Measurements from ENCODE around the gene ZNF10.

Gene ZNF10

GRCh38 chr12:133181238-133181959 is 51.0 kb downstream of the ZNF10 start, which contains the start of gene ZNF268:
ZNF268 (plus strand) TSS chr12:133181495; CDS start chr12:133181998, 503 bp downstream.
- POLR2A ChIA-PET = interaction anchor here (0.9 kb wide), 1 partner anchor 144 kb away, joined by 5 read pairs; the partner anchor contains the start of gene ZNF84
- DNase-seq (ENCODE audit: extremely low spot score) = peak; percentile 97
- TF ChIP-seq, protein P1, sequence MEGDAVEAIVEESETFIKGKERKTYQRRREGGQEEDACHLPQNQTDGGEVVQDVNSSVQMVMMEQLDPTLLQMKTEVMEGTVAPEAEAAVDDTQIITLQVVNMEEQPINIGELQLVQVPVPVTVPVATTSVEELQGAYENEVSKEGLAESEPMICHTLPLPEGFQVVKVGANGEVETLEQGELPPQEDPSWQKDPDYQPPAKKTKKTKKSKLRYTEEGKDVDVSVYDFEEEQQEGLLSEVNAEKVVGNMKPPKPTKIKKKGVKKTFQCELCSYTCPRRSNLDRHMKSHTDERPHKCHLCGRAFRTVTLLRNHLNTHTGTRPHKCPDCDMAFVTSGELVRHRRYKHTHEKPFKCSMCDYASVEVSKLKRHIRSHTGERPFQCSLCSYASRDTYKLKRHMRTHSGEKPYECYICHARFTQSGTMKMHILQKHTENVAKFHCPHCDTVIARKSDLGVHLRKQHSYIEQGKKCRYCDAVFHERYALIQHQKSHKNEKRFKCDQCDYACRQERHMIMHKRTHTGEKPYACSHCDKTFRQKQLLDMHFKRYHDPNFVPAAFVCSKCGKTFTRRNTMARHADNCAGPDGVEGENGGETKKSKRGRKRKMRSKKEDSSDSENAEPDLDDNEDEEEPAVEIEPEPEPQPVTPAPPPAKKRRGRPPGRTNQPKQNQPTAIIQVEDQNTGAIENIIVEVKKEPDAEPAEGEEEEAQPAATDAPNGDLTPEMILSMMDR (IDR thresholded peaks at IDR 0.05; ENCODE audit: control extremely low read depth, extremely low read depth, low read depth, missing control alignments) = peak; percentile 88
- CTCF ChIA-PET = interaction anchor here (0.8 to 1.8 kb wide), 13 partner anchors 9 to 195 kb away, joined by 3 to 11 read pairs (median 4); partner anchors contain the start of genes ZNF10, ZNF26 and ZNF891

DNA sequence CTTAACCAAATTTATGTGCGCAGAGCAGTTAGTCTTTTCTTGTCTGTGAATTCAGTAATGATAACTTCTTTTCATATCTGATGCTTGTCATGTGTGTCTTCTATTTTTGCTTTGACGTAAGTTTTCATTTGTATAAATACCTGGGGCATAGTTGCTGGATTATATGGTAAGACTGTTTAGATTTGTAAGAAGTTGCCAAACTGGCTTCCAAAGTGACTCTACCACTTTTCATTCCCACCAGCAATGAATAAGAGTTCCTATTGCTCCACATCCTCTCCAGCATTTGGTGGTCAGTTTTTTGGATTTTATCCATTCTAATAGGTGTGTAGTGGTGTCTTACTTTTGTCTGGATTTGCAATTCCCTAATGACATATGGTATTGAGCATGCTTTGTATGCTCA is 59.7 kb downstream of the ZNF10 start:
- POLR2A ChIA-PET = no interaction called here
- DNase-seq (ENCODE audit: extremely low spot score) = no peak
- CTCF ChIA-PET = interaction anchor here (2.1 kb wide), 1 partner anchor 9 kb away, joined by 10 read pairs; the partner anchor contains the start of gene ZNF268
- TF ChIP-seq, protein P1 (IDR thresholded peaks at IDR 0.05; ENCODE audit: control extremely low read depth, extremely low read depth, low read depth, missing control alignments) = no peak

GRCh38 chr12:133192847-133193246 is 62.4 kb downstream of the ZNF10 start:
- CTCF ChIA-PET = no interaction called here
- POLR2A ChIA-PET = no interaction called here
- no peak for DNase-seq (ENCODE audit: extremely low spot score)
- TF ChIP-seq, protein P1 (IDR thresholded peaks at IDR 0.05; ENCODE audit: control extremely low read depth, extremely low read depth, low read depth, missing control alignments) = no peak

DNA sequence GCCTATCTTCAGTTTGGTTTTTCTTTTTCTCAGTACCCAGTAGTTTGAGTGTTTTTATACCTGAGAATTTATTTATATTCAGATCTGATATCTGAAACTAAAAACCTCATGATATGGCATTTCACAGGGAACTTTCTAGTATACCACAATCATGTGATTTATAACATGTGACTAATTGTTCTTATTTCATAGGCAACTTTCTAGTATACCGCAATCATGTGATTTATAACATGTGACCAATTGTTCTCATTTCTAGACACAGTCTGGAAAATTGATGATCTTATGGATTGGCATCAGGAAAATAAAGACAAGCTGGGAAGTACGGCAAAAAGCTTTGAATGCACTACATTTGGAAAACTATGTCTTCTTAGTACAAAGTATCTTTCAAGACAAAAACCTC is 71.5 kb downstream of the ZNF10 start:
- no peak for DNase-seq (ENCODE audit: extremely low spot score)
- ChIA-PET CTCF (interaction anchor here (1.6 kb wide), 1 partner anchor 51 kb away, joined by 5 read pairs; no protein-coding TSS in a partner anchor), POLR2A (no interaction called here)
- TF ChIP-seq, protein P1 (IDR thresholded peaks at IDR 0.05; ENCODE audit: control extremely low read depth, extremely low read depth, low read depth, missing control alignments) = no peak

DNA sequence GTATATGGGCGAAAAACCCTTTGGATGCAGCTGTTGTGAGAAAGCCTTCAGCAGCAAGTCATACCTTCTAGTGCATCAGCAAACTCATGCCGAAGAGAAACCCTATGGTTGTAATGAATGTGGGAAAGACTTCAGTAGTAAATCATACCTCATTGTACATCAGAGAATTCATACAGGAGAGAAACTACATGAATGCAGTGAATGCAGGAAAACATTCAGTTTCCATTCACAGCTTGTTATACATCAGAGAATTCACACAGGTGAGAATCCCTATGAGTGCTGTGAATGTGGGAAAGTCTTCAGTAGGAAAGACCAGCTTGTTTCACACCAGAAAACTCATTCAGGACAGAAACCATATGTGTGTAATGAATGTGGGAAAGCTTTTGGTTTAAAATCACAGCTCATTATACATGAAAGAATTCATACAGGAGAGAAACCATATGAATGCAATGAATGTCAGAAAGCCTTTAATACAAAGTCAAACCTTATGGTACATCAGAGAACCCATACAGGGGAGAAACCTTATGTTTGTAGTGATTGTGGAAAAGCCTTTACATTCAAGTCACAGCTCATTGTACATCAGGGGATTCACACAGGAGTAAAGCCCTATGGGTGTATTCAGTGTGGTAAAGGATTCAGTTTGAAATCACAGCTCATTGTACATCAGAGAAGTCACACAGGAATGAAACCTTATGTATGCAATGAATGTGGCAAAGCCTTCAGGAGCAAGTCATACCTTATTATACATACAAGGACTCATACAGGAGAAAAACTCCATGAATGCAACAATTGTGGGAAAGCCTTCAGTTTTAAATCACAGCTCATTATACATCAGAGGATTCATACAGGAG is 72.3 kb downstream of the ZNF10 start:
- ChIA-PET POLR2A (no interaction called here), CTCF (interaction anchor here (1.0 to 1.6 kb wide), 3 partner anchors 14 to 52 kb away, joined by 3 to 5 read pairs (median 4); partner anchors contain the start of gene ZNF268)
- TF ChIP-seq, protein P1 (IDR thresholded peaks at IDR 0.05; ENCODE audit: control extremely low read depth, extremely low read depth, low read depth, missing control alignments) = no peak
- DNase-seq (ENCODE audit: extremely low spot score) = no peak
